HepG2 (cell line): Measurements from ENCODE around the gene PLSCR3. TPM values are rescaled to one million over a fixed set of nuclear protein-coding genes. Genes with fewer than 3 reads are reported as not detected.
A peak's percentile ranks its signal among the peaks of the same experiment; 100 is the strongest.

ENCODE experiments used
- ATAC-seq: fragments of 200-7000 bp; cut with Tn5 transposase; 3 replicates; pipeline ENCODE4 v1.9.1; 2020; ENCODE audit warnings: mild to moderate bottlenecking, moderate library complexity
- BruUV-seq: library from RNA; stranded (reverse); fragments of 400-500 nt; replicated peaks from 2 replicates; lab custom pipeline; 2021; lab: Mats Ljungman, UMichigan
- CTCF ChIA-PET: fragments of 300-600 bp; formaldehyde crosslinking; extraction: SDS; loops from one replicate; lab custom pipeline; 2021; ENCODE audit warnings: low total read pairs, inconsistent platforms, low intra/inter-chr PET ratio; lab: Yijun Ruan, JAX
- POLR2A ChIA-PET: fragments of 350-600 bp; sonication (Branson Sonifier 250); formaldehyde crosslinking; loops from one replicate; lab custom pipeline; 2020; ENCODE audit warnings: antibody characterized with exemption, inconsistent platforms; lab: Yijun Ruan, JAX
- DNase-seq: peaks from one replicate; pipeline ENCODE4 v3.0.0-alpha.2; 2015; ENCODE audit warnings: low spot score
- FAIRE-seq: peaks from 3 replicates; lab custom pipeline; 2011; peaks lifted over from hg19 to GRCh38; lab: Jason Lieb, UNC
- H2AFZ ChIP-seq: one replicate; pipeline ENCODE4 v1.6.1; 2011; ENCODE audit warnings: low read length, inconsistent platforms
- H3K27ac ChIP-seq: fragments of 300-600 bp; 3 replicates; pipeline ENCODE4 v1.8.0; 2011; ENCODE audit warnings: mixed run types, mild to moderate bottlenecking, mixed read lengths, low read length, inconsistent platforms; ENCODE audit not compliant: insufficient read depth; ENCODE audit errors: extremely low read length
- H3K27me3 ChIP-seq, 2 experiments: fragments of 200-600 bp in 1 of 2; 2 replicates in 1 of 2; 3 replicates in 1 of 2; pipeline versions ENCODE4 v1.6.0 to v1.8.0; 2011; ENCODE audit warnings: low read length in 2 of 2, mild to moderate bottlenecking in 2 of 2, moderate library complexity in 2 of 2, inconsistent platforms in 1 of 2; ENCODE audit not compliant: insufficient read depth in 2 of 2, control insufficient read depth in 1 of 2
- H3K36me3 ChIP-seq, 2 experiments: fragments of 200-600 bp in 1 of 2; replicated peaks in 1 of 2; 2 replicates in 1 of 2; 3 replicates in 1 of 2; pipeline versions ENCODE4 v1.5.1 to v1.8.0; 2011; ENCODE audit warnings: low read length in 2 of 2, inconsistent platforms in 1 of 2; ENCODE audit not compliant: insufficient read depth in 2 of 2, control insufficient read depth in 1 of 2
- H3K4me1 ChIP-seq: 2 replicates; pipeline ENCODE4 v1.5.1; 2012; ENCODE audit warnings: low read length, inconsistent platforms; ENCODE audit not compliant: insufficient read depth
- H3K4me2 ChIP-seq: 2 replicates; pipeline ENCODE4 v1.6.0; 2011; ENCODE audit warnings: low read depth, low read length, inconsistent platforms
- H3K4me3 ChIP-seq, 3 experiments: fragments of 200-600 bp in 1 of 3; sonication (generic), shearing (Covaris generic) in 1 of 3; replicated peaks in 1 of 3; 2 replicates each; pipeline ENCODE4 v1.5.1; 2011 to 2016; ENCODE audit warnings: low read length in 3 of 3, inconsistent platforms in 2 of 3, low read depth in 2 of 3, mild to moderate bottlenecking in 2 of 3, control low read depth in 1 of 3, mixed read lengths in 1 of 3; ENCODE audit not compliant: insufficient read depth in 1 of 3
- H3K79me2 ChIP-seq: one replicate; pipeline ENCODE4 v1.6.1; 2011; ENCODE audit warnings: low read length, inconsistent platforms; ENCODE audit not compliant: insufficient read depth
- H3K9ac ChIP-seq: 2 replicates; pipeline ENCODE4 v1.6.0; 2011; ENCODE audit warnings: mild to moderate bottlenecking, low read depth, low read length, inconsistent platforms; ENCODE audit not compliant: insufficient read depth
- H3K9me3 ChIP-seq: 2 replicates; pipeline ENCODE4 v1.5.1; 2012; ENCODE audit warnings: mild to moderate bottlenecking, low read length
- H4K20me1 ChIP-seq: 2 replicates; pipeline ENCODE4 v1.6.0; 2011; ENCODE audit warnings: inconsistent platforms, mild to moderate bottlenecking, low read length, moderate library complexity; ENCODE audit not compliant: insufficient read depth
- GABPB1 ChIP-seq: IDR thresholded peaks from 2 replicates; pipeline ENCODE4 v1.6.1; 2016; ENCODE audit warnings: mild to moderate bottlenecking, missing genetic modification reagents, moderate library complexity, missing compliant biosample characterization
- KAT2B ChIP-seq: fragments of 150-350 bp; IDR thresholded peaks from 2 replicates; pipeline ENCODE4 v1.6.1; 2014; ENCODE audit warnings: low read depth, low read length, borderline replicate concordance
- MTA1 ChIP-seq: sonication (generic); formaldehyde crosslinking; IDR thresholded peaks from 2 replicates; pipeline ENCODE4 v1.4.0; 2020; ENCODE audit warnings: missing genetic modification reagents, mild to moderate bottlenecking, borderline replicate concordance
- SALL1 ChIP-seq: sonication (generic); formaldehyde crosslinking; IDR thresholded peaks from 2 replicates; pipeline ENCODE4 v1.8.0; 2022; ENCODE audit warnings: mild to moderate bottlenecking, missing genetic modification reagents
- SRSF1 ChIP-seq: fragments of 200-400 bp; formaldehyde crosslinking; optimal IDR thresholded peaks from 2 replicates; pipeline ENCODE3; 2017; ENCODE audit warnings: mild to moderate bottlenecking, low read depth, low read length, moderate library complexity
- TSC22D2 ChIP-seq: sonication (generic); formaldehyde crosslinking; IDR thresholded peaks from 2 replicates; pipeline ENCODE4 v1.5.1; 2020; ENCODE audit warnings: missing genetic modification reagents, mild to moderate bottlenecking, borderline replicate concordance
- ZFAT ChIP-seq: sonication (generic); formaldehyde crosslinking; conservative IDR thresholded peaks from 2 replicates; pipeline ENCODE4 v1.8.1; 2023; ENCODE audit warnings: missing genetic modification reagents, inconsistent platforms
- ZNF180 ChIP-seq: sonication (generic); formaldehyde crosslinking; IDR thresholded peaks from 2 replicates; pipeline ENCODE4 v1.4.0; 2020; ENCODE audit warnings: low read depth, missing genetic modification reagents, borderline replicate concordance
- ZNF33B ChIP-seq: sonication (generic); formaldehyde crosslinking; IDR thresholded peaks from 2 replicates; pipeline ENCODE4 v1.5.1; 2020; ENCODE audit warnings: mild to moderate bottlenecking, missing genetic modification reagents
- ZNF382 ChIP-seq: sonication (generic); formaldehyde crosslinking; IDR thresholded peaks from 2 replicates; pipeline ENCODE4 v1.5.0; 2020; ENCODE audit warnings: missing genetic modification reagents, mild to moderate bottlenecking, borderline replicate concordance
- ZNF503 ChIP-seq: sonication (generic); formaldehyde crosslinking; IDR thresholded peaks from 2 replicates; pipeline ENCODE4 v1.4.0; 2020; ENCODE audit warnings: missing genetic modification reagents
- whole genome bisulfite sequencing: methylation state at CpG from one replicate; pipeline ENCODE4 v1.1.6; 2017; ENCODE audit warnings: low lambda C conversion rate; 5-methylcytosine and 5-hydroxymethylcytosine counted together
- in situ Hi-C: cut with HindIII; loops from 2 replicates; pipeline ENCODE4 v1.10.0; 2017; ENCODE audit warnings: low pct_unique_long_range_greater_than_20kb; ENCODE audit not compliant: extremely low pct_ligation_motif_present
- intact Hi-C: fragments of 100-400 bp; cut with micrococcal nuclease; formaldehyde crosslinking; loops from one replicate; pipeline ENCODE4 v1.10.0; 2022; ENCODE audit not compliant: unreplicated experiment
- polyA plus RNA-seq, 8 experiments: library from polyadenylated mRNA; depleted of rRNA in 3 of 8; stranded (reverse) in 7 of 8; unstranded in 1 of 8; fragments of >200 nt; fragmentation: Illumina TruSeq in 4 of 8; extraction: Trizol in 4 of 8; gene quantifications; 2 replicates each; pipeline versions ENCODE4 v1.2.1 to v1.2.3, GENCODE V29; 2011 to 2016; ENCODE audit warnings: low read depth in 4 of 8, missing spikeins in 1 of 8, mixed read lengths in 1 of 8; ENCODE audit not compliant: insufficient read depth in 1 of 8
- total RNA-seq, 5 experiments: library from RNA; depleted of rRNA; stranded (reverse); fragments of >200 nt; fragmentation: Illumina TruSeq; extraction: Trizol; gene quantifications; 2 replicates each; pipeline ENCODE4 v1.2.3, GENCODE V29; 2016; ENCODE audit warnings: low read depth in 1 of 5
- TF ChIP-seq, protein P1 (sequence below): sonication (generic); formaldehyde crosslinking; IDR thresholded peaks from 2 replicates; pipeline ENCODE4 v1.4.0; 2020; ENCODE audit warnings: missing genetic modification reagents; ENCODE audit errors: not compliant biosample characterization
- TF ChIP-seq, protein P2 (sequence below): sonication (generic); formaldehyde crosslinking; IDR thresholded peaks from 2 replicates; pipeline ENCODE4 v1.4.0; 2020; ENCODE audit warnings: low read depth, mild to moderate bottlenecking, missing genetic modification reagents
- TF ChIP-seq, protein P3 (sequence below): sonication (generic); formaldehyde crosslinking; IDR thresholded peaks from 2 replicates; pipeline ENCODE4 v1.8.0; 2022; ENCODE audit warnings: mild to moderate bottlenecking, missing genetic modification reagents, borderline replicate concordance
- TF ChIP-seq, protein P4 (sequence below): IDR thresholded peaks from 2 replicates; pipeline ENCODE4 v1.6.1; 2016; ENCODE audit warnings: low read depth, control low read depth

The PLSCR3 gene
- total and polyA plus RNA-seq, 2 of the 13 experiments (the other 11 are each of a cell fraction or from before 2014, with no cell fraction given) = 5.6 to 6.2 TPM

- DNase-seq (no peak), FAIRE-seq (no peak), ATAC-seq (no peak)
- H4K20me1 ChIP-seq = no peaks in the 10 kb centered on the region
- H2AFZ ChIP-seq = no peak overlapping the region
- in situ Hi-C loops = no loop called here
- TSS peak; percentile 48 for BruUV-seq
- WGBS = 19% methylated on average over 28 of the region's 38 CpGs
- H3K9ac ChIP-seq = peak overlapping the region; percentile 69; the same call in 1 of the 2 replicates
- peaks cover 18% of the 10 kb centered on the region for H3K4me1 ChIP-seq
- peaks cover 4% of the 10 kb centered on the region for H3K79me2 ChIP-seq
- no peak overlapping the region for H3K27ac ChIP-seq
- ChIA-PET CTCF (no interaction called here), POLR2A (interaction anchor here (3.2 to 3.3 kb wide), 2 partner anchors 35 to 53 kb away, joined by 21 to 44 read pairs; partner anchors contain the start of genes FGF11, KCTD11 and TMEM95)
- H3K4me3 ChIP-seq = peak overlapping the region; percentile 62 to 95 (median 70)
- H3K4me2 ChIP-seq = peak overlapping the region; percentile 80
- H3K9me3 ChIP-seq = no peaks in the 10 kb centered on the region
- no peaks in the 10 kb centered on the region; a peak in 1 of 5 replicates for H3K27me3 ChIP-seq
- 0 out of 5 replicates have a peak, but pooled peaks cover 0 to 2% of the 10 kb centered on the region in 2 experiments for H3K36me3 ChIP-seq
- intact Hi-C loops = no loop called here
- TF ChIP-seq MTA1 (CRISPR knock-in tag) (peak; percentile 5; the same call in 1 of the 2 replicates), SRSF1 (peak; percentile 33), ZNF33B (CRISPR knock-in tag) (no peak), ZNF382 (no peak), KAT2B (no peak), ZNF180 (CRISPR knock-in tag) (no peak), ZNF503 (no peak), SALL1 (CRISPR knock-in tag) (no peak), ZFAT (CRISPR knock-in tag) (no peak), GABPB1 (CRISPR knock-in tag) (peak; percentile 13; the same call in 1 of the 2 replicates), TSC22D2 (CRISPR knock-in tag) (no peak)
- TF ChIP-seq, protein P1, sequence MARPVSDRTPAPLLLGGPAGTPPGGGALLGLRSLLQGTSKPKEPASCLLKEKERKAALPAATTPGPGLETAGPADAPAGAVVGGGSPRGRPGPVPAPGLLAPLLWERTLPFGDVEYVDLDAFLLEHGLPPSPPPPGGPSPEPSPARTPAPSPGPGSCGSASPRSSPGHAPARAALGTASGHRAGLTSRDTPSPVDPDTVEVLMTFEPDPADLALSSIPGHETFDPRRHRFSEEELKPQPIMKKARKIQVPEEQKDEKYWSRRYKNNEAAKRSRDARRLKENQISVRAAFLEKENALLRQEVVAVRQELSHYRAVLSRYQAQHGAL = no peak
- TF ChIP-seq, protein P2, sequence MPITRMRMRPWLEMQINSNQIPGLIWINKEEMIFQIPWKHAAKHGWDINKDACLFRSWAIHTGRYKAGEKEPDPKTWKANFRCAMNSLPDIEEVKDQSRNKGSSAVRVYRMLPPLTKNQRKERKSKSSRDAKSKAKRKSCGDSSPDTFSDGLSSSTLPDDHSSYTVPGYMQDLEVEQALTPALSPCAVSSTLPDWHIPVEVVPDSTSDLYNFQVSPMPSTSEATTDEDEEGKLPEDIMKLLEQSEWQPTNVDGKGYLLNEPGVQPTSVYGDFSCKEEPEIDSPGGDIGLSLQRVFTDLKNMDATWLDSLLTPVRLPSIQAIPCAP = no peak
- TF ChIP-seq, protein P3, sequence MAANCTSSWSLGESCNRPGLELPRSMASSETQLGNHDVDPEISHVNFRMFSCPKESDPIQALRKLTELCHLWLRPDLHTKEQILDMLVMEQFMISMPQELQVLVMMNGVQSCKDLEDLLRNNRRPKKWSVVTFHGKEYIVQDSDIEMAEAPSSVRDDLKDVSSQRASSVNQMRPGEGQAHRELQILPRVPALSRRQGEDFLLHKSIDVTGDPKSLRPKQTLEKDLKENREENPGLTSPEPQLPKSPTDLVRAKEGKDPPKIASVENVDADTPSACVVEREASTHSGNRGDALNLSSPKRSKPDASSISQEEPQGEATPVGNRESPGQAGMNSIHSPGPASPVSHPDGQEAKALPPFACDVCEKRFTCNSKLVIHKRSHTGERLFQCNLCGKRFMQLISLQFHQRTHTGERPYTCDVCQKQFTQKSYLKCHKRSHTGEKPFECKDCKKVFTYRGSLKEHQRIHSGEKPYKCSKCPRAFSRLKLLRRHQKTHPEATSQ (CRISPR knock-in tag) = no peak
- TF ChIP-seq, protein P4, sequence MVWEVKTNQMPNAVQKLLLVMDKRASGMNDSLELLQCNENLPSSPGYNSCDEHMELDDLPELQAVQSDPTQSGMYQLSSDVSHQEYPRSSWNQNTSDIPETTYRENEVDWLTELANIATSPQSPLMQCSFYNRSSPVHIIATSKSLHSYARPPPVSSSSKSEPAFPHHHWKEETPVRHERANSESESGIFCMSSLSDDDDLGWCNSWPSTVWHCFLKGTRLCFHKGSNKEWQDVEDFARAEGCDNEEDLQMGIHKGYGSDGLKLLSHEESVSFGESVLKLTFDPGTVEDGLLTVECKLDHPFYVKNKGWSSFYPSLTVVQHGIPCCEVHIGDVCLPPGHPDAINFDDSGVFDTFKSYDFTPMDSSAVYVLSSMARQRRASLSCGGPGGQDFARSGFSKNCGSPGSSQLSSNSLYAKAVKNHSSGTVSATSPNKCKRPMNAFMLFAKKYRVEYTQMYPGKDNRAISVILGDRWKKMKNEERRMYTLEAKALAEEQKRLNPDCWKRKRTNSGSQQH = no peak
These were observed 11.3 kb upstream of the PLSCR3 start for GRCh38 chr17:7405350-7406234.
